NCI-H146 (cell line): ENCODE data around the gene SHISA9.
A peak's percentile ranks its signal among the peaks of the same experiment; 100 is the strongest.
"Not testable (repeated sequence)": the region's sequence is repeated elsewhere in the genome, so short reads cannot be mapped to it uniquely, and the experiment has no call there.

ENCODE experiments used
- DNase-seq: peaks from one replicate; lab custom pipeline; 2025; lab: John Stamatoyannopoulos, UW

Gene SHISA9

DNA sequence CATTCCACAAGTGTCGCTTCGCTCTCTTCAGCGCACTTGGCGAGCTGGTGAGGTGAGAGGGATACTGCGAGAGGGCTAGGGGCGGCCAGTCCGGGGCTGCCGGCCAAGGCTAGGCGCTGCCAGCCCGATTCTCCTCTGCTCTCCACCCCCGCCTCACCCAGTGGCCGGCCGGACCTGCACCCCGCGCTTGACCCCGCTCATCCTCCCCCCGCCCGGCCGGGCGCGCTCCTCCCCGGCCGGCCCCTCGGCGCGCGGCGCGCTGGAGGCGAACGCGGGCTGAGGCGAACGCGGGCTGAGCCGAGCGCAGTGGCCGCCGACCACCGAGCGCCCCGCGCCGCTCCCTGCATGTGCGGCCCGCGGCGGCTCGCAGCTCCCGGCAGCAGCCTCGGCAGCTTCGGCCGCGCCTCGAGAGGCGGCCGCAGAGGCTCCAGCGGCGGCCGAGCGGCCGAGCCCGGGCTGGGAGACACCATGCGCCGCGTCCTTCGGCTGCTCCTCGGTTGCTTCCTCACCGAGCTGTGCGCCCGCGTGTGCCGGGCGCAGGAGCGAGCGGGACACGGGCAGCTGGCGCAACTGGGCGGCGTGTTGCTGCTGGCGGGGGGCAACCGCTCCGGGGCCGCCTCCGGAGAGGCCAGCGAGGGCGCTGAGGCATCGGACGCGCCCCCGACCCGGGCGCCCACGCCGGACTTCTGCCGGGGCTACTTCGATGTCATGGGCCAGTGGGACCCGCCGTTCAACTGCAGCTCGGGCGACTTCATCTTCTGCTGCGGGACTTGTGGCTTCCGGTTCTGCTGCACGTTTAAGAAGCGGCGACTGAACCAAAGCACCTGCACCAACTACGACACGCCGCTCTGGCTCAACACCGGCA lies at the start of gene SHISA9:
Gene SHISA9, plus strand, starts transcription at position 2 of the 865 bp plus-strand sequence.
- DNase-seq: peak; percentile 33

GRCh38 chr16:12853972-12854371 lies 47.4 kb upstream of the SHISA9 start:
- no peak for DNase-seq

- not testable (repeated sequence) for DNase-seq
Measured at GRCh38 chr16:12857435-12857834, 44.0 kb upstream of the SHISA9 start.

GRCh38 chr16:12862327-12862726 lies 39.1 kb upstream of the SHISA9 start:
- no peak for DNase-seq

DNA sequence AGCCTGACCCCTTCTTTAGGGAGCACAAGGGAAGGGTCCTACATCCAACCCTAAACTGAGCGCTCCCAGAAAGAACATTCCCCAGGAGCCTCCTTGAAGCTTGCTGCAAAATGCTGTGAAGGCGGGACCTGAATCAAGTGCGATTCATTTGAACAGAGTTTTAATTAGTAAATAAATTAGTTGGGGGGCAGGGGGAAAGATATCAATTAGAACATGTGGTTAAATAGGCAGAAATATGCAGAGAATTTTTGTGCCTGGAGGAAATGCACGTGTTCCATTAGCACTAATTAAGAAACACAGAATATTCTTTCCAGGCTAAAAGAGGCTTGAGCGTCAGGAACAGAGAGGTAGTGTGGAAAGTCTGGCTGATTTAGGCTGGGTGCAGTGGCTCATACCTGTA lies 38.5 kb upstream of the SHISA9 start:
- DNase-seq: no peak

DNA sequence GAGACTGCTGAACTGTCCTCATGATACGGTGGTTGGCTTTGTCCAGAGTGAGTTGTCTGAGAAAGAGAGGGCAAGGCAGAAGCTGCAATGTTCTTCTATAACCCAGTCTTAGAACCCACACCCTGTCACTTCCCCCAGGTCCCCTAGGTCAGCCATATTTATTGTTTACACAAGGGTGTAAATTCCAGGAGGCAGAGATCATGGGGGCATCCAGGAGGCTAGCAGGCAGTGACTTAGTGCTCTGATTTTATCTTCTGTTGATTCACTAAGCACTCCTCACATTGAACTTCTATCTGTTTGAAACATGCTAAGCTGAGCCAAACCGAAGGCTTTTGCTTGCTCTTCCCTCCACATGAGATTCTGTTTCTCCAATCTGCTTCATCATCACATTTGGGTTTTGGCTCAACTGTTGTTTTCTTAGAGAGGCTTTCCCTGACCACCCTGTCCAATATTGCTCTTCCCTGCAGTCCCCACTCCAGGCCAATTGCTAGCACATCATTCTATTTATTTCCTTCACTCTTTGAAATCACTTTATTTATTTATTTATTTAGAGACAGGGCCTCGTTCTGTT lies 34.3 kb upstream of the SHISA9 start:
- no peak for DNase-seq

DNA sequence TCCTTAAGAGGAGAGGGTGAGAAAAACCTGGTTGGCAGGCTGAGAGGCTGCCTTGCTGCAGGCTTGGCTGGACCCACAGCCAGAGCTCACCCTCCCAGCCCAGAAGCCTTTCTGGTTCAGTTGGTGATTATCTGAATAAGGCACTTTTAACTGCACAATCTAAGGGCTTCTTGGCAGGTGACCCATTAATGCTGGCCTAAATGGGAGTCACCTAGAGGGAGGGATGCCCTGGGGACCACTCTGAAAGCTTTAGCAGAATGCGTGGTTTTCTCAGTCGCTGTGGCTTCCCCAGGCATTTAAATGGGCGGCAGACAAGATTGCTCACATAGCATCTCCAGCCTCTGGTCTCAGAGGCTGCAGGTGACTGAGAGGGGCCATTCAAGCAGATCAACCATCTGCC lies 33.2 kb upstream of the SHISA9 start:
- DNase-seq: no peak

GRCh38 chr16:12868788-12869187 lies 32.6 kb upstream of the SHISA9 start:
- no peak for DNase-seq

DNA sequence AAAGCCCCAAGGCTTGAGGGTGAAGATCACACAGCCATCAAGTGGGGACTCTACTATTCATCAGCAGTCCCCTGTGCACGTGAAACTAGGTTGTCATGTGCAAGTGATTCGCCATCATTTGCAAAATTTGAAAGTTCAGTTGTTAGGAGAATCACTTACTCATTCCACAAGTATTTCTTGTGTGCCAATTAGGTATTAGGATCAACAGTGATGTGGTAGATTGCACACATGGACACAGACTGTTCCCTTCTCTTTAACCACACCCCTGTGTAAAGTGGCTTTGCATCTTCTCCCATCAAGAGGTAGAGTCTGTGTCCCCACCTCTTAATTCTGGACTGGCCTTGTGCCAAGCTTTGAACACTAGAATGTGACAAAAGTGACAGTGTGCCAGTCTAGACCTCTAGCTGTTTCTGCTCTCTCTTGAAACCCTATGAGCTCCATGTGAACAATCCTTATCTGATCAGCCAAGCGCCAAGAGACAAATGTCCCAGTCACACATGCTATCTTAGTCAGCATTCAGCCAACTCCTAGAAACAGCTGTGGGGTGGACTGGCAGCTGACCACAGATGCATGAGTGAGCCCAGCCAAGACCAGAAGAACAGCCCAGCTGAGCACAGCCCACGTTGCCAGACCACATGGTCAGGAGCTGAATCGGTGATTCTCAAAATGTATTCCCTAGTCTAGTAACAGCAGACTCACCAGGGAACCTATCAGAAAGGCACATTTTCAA lies 31.5 kb upstream of the SHISA9 start:
- no peak for DNase-seq

- no peak for DNase-seq
Measured at GRCh38 chr16:12871784-12872183, 29.6 kb upstream of the SHISA9 start.

DNA sequence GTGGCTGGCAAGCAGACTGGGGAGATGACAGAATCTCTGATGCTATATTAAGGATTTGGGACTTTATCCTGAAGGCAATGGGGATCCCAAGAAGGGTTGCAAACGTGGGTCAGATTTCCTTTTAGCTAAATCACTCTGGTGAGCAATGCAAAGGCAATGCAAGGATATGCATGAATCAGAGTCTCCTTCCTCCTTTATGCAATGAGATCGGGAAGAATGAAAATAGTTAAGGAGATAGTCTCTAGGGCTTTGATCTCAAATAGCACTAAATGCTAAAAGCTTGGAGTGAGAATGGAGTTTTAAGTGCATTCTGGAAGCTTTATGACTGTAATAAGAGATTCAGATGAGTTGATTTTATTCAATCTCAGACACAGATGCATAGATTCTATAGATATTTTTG lies 27.2 kb upstream of the SHISA9 start:
- no peak for DNase-seq

DNA sequence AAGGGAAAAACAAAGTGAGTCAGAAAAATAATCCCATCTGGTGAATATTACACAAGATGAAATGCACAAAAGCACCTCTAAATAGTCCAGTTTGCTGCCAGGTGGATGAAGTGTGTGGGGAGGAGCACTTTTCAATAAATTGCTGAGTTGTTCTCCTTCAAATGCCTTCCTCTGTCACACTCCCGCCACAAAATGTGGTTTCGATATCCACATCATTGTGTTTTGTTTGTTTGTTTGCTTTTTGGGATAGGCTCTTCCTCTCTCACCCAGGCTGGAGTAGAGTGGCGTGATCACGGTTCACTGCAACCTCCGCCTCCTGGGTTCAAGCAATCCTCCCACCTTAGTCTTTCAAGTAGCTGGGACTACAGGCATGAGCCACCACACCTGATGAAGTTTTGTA lies 24.6 kb upstream of the SHISA9 start:
- DNase-seq: no peak

- DNase-seq: no peak
Measured at GRCh38 chr16:12878973-12879372, 22.4 kb upstream of the SHISA9 start.

DNA sequence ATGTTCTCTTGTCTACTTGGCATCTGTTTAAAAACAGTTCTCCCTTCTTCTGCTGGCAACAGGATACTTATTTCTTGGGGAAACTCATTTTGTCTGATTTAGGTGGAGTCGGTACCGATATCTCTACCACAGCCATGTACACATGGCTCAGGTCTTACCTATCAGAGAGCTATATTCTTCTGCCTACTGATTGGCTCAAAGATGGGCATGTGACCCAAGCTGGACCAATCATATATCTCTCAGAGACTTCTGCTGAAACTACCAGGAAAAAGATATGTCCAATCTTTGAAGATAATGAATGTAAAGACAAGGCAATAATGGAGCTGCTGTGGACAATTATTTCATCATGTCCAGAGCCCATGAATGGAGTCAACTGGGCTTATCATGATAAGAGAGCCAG lies 21.6 kb upstream of the SHISA9 start:
- DNase-seq: no peak

GRCh38 chr16:12881182-12881581 lies 20.2 kb upstream of the SHISA9 start:
- DNase-seq: no peak

GRCh38 chr16:12881740-12882139 lies 19.7 kb upstream of the SHISA9 start:
- no peak for DNase-seq

GRCh38 chr16:12885742-12886141 lies 15.7 kb upstream of the SHISA9 start:
- no peak for DNase-seq

DNA sequence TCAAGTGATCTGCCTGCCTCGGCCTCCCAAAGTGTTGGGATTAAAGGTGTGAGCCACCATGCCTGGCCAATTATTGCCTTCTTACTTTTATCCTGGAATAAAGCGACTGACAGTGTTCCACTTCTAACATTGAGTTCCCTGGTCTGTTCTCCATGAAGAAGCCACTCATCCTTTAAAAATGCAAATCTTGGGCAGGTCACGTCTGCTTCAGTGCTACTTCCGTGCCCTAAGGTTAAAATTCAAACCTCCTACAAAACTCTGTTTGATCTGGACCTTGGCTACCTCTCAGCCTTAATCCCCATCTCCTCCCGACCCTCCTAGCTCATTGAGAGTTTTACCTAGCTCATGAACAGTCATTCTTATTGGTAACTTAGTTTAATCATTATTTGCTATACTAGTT lies 9.6 kb upstream of the SHISA9 start:
- DNase-seq: no peak

DNA sequence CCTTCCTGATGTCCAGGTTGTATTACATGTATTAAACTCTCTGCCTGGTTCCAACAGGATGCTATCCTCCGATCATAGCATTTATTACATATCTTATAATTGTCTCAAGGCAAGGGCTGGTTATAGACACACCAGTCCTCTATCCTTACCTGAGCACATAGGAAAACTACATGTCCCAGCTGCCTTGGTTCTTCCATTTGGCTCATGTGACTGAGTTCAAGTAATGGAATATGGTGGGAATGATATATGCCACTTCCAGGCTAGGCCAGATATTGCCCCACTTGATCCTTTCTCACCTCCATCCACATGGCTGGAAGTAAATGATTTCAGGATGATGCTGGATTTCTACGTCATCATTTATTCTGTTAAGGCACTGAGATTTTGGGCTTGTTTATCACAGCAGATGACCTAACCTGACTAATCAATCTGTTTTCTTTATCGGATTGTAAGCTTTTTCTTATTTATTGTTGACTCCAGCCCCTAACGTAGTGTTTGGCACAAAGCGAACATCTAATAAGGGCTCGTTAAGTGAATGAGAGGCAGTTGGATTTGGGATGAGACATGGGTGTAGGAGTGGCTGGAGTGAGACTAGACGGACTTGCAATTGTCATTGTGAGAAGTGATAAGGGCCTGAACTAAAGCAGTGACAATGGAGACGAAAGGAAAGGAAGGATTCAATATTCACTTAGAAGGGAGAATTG lies 8.2 kb upstream of the SHISA9 start:
- DNase-seq: no peak

GRCh38 chr16:12896562-12896961 lies 4.8 kb upstream of the SHISA9 start:
- DNase-seq: peak; percentile 51

DNA sequence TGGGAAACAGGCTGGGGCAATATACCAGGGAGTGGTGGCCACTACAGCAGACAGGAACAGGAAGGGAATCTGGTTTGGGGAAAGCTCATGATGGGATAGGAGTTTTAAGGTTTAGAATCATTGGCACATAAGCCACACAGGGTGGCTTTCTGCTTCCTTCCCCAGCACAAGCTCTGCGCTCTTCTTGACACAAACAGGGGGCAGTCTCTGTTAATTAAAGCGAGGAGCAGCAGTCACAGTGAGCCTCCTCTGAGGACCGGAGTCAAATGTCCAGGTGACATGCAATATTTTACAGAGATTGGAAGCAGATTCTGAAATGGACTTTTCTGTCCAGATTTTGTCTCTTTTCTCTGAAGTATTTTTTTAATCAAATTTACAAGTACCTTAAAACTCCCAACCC lies 2.8 kb upstream of the SHISA9 start:
- peak; percentile 38 for DNase-seq

DNA sequence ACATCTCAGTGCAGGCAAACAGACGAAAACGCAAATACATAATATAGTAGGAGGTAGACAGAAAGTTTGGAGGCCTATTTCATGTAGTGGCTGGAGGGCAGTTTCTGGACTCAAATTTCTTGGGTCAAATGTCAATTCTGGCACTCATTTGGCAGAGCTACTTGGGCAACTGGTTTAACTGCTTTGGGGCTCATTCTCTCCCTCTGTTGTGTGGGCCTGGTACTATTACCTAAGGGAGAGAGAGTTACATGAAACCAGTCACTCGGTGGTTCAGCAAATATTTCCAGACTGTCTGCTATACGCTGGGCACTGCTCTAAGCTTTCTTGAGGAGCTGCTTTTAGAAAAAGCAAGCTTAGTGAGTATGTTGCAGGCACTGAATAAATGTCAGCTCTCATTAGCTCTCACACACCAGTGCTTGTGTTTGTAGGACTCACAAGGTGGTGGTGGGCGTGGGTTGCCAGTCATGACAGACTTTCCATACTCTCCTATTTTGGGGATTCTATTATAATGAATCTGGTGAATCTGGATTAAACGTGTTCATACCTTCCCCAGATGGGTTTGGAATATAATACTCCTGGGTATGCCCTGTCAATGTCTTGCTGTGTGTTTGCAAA lies 1.8 kb upstream of the SHISA9 start:
- DNase-seq: no peak
